HG03097 (cell line): ENCODE measurements around the gene RELL1.

Source experiments
- ATAC-seq: cut with Tn5 transposase; IDR thresholded peaks from one replicate; pipeline ENCODE4 v1.9.1; 2021; ENCODE audit not compliant: unreplicated experiment, low FRiP score

Gene RELL1, protein sequence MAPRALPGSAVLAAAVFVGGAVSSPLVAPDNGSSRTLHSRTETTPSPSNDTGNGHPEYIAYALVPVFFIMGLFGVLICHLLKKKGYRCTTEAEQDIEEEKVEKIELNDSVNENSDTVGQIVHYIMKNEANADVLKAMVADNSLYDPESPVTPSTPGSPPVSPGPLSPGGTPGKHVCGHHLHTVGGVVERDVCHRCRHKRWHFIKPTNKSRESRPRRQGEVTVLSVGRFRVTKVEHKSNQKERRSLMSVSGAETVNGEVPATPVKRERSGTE

GRCh38 chr4:37686373-37687193, at the start of gene RELL1:
TSS of gene RELL1 (minus strand) at chr4:37686376. CDS start at chr4:37686287, 89 bp downstream.
- peak; percentile 81 for ATAC-seq

DNA sequence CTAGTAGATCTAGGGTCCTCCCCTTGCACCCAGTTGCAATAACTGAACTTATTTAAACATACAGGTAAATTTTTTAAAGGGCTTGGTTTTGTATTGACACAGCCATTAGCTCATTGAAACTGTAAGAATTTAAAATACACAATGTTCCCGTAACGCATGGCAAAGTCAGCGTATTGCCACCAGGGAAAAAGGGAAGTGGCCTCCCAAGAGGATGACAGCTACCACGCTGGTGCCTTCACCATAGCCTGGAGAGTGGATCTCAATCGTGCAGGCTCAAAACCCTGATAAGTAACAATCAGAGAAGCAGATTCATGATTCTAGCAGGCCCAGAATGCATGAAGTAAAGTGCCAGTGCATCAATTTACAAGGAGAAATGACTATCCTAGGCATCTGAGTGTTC, 49.4 kb upstream of the RELL1 start:
- ATAC-seq: no peak

- ATAC-seq: no peak
These were observed 48.8 kb upstream of the RELL1 start for GRCh38 chr4:37734989-37735388.

DNA sequence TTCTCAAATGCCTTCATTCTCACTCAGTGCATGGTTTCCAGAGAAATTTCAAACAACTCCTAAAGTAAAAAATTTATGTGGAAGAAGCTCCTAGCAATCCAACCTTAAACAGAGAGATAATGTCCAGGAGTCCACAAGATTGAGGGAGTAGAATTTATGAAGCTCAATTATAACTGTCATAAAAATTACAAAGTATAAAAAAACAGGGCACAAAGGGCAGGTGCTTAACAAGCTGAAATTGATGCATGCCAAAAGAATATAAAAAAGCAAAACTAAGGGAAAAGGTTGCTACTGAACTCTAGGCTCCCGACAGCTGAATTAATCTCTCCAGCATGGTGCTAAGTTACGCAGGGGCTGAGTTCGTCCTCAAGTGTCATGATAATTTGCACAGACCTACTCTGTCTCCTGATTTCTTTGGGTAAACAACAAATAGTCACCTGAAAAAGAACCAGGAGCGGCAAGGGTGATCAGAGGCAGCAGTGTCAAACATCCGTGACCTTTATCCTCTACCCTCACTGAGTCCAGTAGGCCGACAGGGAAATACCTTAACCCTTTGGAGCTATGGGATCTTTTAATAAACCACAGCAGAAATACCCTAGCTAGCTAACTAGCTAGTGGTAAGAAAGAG, 47.2 kb upstream of the RELL1 start:
- no peak for ATAC-seq

DNA sequence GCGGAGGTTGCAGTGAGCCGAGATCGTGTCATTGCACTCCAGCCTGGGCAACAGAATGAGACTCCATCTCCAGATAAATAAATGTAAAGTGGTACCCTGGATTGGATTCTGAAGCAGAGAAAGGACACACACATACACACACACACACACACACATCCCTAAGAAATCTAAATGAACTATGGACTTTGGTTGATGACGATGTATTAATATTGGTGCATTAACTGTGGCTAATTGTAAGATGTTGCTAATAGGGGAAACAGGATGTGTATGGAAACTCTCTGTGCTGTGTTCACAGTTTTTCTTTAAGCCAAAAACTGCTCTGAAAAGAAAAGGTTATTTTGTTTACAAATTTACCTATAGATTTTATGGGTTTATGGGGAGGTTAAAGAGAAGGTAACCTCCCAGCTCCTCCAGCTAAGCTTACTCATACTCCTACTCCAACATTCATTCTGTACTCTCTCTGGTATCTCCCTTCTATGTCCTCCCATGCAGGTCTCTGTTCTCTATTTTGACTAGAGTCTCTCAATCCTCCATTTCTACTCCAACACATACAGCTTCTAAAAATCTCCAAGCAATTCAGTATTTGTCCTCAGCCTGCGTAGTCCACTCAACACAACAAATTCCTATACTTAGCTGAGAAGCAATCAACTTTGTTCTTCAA, 46.5 kb upstream of the RELL1 start:
- ATAC-seq: no peak

DNA sequence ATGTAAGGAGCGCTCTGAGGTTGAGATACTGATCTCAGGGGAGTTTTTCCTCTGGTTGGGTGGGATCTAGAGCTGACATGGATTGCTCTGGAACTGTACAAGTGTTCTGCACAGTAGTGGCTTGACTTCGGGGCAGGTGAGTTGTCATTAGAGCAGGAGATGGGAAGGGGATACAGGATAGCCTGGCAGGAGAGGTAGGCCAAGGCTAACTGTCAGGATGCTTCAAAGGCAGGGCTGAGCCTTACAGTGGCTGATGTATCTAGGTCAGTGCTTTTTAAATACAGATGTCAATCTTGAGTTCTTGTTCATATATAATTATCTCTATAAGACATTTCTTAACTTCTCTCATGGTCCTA, 43.5 kb upstream of the RELL1 start:
- ATAC-seq: no peak

DNA sequence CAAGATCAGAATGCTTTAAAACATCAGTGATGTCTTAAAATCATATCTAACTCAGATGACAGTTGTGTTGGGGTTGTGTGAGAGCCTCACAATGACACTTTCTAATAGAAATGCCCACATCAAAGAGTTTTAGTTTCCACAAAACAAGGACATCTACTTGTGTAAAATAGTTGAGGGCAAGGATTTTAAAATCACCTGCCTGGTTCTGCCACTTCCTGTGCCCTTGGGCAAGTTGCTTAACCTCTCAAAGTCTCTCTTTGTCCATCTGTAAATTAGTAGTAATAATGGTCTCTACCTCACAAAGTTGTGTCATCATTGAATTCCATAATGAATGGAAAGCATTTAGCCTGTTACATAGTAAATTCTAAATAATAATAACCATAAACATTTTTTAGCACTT, 41.9 kb upstream of the RELL1 start:
- no peak for ATAC-seq

GRCh38 chr4:37727635-37728034, 41.5 kb upstream of the RELL1 start:
- ATAC-seq: no peak

DNA sequence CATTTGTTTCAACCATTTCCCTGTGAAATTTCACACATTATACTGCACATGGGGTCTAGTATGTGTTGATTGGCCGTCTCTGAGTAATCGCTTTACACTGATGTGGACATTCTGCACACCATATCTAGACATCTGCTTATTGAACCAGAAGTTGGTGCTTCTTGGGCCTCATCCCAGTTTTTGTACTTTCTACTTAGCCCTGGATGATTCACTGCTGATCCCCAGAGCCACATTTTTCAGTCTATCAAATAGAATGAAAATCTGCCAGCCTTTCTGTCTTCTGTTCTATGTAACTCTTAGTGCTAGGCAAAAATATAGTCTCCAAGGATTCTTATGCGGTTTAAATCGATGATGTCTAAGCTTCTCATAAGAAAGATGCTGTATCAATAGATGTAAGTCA, 40.5 kb upstream of the RELL1 start:
- no peak for ATAC-seq

DNA sequence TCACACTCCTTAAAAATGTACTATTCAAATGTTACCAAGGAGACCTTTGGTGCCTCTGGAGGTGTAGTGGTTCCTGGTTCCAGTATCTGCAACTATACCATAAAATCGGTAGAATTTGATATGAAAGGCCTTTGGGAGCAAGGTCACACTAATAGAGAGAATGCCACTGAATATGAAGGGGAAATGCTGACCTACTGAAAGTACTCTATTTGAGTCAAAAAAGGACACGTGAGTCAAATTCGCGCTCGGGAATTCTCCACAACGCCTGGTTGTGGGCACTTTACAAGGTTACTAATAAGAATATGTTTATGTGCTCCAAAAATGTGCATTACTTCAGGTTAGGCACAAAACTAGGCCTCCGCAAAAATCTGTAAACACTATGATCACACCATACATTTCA, 39.5 kb upstream of the RELL1 start:
- no peak for ATAC-seq

GRCh38 chr4:37723067-37723466, 36.9 kb upstream of the RELL1 start:
- no peak for ATAC-seq

DNA sequence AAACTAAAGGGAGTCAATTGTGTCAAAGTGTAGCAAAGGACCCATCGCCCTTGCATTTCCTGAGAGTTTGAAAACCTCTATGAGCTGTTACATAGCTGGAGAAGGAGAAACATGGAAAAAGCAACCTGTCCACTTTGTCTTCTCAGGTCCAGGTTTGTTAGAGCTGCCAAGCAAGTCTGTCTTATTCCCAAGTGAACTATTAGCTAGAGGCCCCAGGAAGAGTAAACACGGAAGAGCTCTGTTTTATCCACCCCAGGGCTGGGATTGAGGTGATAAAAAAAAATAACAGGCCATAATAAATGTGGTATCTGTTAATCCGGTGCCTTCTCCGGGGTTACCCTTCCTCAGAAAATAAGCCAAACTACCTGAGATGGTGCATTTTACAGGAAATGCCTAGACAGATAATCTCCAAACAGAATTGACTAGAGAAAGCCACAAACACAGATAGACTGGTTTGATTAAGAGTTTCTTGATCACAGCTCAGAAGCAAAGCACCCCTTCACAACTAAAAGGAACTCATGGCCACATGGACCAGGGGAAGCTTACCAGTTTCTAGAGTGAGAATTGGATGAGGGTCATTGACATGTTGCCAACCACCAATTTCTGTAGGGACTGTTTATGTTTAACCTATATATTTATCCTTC, 35.9 kb upstream of the RELL1 start:
- no peak for ATAC-seq

DNA sequence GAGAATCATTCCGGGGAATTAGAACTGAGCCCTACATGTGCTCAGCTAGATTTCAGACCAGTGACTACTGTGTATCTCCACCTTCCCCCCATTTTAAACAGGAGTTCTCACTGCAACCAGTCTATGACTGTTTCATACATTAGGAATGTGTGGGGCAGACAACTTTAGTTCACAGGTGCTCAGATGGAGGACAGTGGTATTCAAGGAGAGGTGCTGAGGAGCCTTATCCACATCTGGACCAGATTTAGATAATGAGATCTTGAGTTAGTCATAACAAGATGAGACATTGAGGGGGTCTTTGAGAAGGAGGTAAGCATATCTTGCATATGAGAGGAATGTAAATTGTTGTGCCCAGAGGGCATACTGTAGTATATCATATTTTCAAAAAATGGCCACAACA, 32.8 kb upstream of the RELL1 start:
- ATAC-seq: no peak

GRCh38 chr4:37717576-37717975, 31.4 kb upstream of the RELL1 start:
- ATAC-seq: no peak

DNA sequence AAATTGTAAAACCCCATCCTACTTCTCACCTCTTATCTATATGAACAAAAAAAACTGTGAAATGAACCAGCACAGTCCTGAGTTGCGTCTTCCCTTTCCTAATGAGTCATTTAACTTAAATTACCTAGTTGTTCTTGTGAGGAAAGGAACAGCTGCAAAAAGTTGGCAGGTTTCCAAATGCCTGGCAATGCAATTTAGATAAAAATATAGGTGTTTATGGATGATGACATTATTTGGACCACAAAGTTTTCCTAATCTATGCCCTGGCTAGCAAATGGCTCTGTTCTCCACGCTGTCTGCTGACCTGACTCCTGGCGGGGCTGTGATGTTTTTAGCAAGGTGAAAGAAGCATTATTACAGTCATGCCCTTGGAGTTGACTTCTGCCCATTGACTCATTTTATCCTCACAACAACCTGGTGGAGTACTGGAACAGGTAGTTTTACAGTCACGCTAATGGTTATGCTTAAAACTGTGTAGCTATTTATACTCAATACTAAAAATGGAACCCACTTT, 29.8 kb upstream of the RELL1 start:
- peak; percentile 71 for ATAC-seq

DNA sequence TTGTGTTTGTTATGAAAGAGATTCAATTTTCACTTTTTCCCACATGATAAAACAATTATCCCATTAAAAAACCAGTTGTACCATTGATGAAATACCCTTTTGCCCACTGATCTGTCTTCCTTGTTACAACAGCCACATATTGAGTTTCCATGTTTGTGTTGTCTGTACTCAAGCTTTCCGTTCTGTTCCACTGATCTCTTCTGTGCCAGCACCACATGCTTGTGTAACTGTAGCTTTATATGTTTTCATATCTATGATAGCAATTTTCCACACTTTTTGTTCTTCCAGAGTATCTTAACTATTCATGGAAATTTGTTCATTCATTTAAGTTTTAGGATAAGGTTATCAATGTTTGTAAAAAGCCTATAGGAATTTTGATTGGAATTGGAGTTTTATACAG, 24.3 kb upstream of the RELL1 start:
- ATAC-seq: no peak

DNA sequence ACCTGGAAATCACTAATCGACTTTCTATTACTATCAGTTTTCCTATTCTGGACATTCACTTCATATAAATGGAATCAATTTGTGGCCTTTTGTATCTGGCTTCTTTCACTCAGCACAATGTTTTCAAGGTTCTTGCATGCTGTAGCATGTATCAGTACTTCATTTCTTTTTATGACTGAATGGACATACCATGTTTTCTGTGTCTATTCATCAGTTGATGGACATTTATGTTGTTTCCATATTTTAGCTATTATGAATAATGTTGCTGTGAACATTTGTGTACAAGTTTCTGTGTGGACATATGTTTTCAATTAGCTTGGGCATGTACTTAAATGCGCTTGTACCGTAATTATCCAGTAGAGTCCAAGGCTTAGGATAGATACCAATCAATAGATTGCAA, 19.9 kb upstream of the RELL1 start:
- ATAC-seq: no peak

DNA sequence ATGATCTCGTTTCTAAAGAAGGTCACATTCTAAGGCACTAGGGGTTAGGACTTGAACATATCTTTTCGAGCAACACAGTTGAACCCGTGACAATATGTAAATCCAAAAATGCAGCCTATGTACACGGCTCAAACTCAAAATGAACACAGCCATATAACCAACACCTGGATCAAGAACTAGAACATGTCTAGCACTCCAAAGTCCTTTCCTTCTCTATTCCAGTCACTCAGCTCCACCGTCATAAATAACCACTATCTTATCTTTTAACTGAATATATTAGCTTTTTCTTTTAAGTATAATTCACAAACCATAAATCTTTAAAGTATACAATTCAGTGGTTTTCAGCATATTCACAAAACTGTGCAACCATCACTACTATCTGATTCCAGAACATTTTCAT, 19.4 kb upstream of the RELL1 start:
- no peak for ATAC-seq

DNA sequence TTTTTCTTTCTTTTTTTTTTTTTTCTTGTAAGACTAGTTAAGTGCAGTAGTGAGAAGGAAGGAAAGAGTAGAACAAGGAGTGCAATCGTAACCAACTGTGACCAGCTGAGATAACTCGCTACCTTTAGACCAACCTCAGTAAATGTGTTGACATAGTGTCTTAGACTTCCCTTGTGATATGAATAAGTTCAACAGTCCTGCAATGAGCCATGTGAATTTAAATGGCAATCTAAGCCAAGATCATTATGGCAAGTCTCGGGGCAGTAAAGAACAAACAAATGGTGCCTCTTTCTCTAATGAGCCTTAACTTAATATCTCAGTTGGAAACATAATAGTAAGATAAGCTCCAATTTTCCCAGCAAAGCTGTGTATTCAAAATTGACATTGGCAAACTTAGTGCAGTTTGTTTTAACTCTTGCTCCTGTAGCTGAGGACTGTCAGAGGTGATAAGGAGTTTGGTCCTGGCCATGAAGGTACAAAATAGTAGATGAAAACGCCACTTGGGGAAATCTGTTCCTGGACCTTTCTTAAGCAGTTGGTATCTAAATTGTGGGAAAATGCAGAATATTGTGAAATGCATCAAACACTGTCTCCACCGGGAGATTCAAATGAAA, 13.8 kb upstream of the RELL1 start:
- ATAC-seq: no peak

- no peak for ATAC-seq
These were observed 11.4 kb upstream of the RELL1 start for GRCh38 chr4:37697566-37697965.
